GM18507 (cell line): ENCODE results near the gene FOSL2.

Experiments used
- DNase-seq: peaks from one replicate; pipeline ENCODE4 v3.0.0; 2011; ENCODE audit warnings: low read depth; ENCODE audit not compliant: insufficient read length; ENCODE audit errors: extremely low spot score
- FAIRE-seq: peaks from 2 replicates; lab custom pipeline; 2011; peaks lifted over from hg19 to GRCh38; lab: Jason Lieb, UNC

FOSL2 gene

GRCh38 chr2:28424799-28425463 lies 32.3 kb downstream of the FOSL2 start:
- DNase-seq (no peak), FAIRE-seq (no peak)

DNA sequence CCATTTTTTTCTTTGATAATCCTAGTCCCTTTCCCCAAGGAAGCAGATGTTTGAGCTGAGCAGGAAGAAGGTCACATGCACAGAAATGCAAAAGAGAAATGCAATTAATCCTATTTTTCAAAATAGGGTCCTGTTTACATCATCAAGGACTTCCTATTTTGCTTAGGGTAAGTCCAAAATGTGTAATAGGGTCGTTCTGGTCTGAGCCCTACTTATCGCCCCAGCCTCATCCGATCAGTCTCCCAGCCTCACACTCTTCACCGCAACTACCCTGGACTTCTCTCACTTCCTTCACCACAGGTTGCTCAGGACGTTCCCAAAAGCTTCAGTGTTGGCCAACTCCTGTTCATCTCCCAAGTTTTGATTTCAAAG lies 32.8 kb downstream of the FOSL2 start:
- FAIRE-seq = no peak

DNA sequence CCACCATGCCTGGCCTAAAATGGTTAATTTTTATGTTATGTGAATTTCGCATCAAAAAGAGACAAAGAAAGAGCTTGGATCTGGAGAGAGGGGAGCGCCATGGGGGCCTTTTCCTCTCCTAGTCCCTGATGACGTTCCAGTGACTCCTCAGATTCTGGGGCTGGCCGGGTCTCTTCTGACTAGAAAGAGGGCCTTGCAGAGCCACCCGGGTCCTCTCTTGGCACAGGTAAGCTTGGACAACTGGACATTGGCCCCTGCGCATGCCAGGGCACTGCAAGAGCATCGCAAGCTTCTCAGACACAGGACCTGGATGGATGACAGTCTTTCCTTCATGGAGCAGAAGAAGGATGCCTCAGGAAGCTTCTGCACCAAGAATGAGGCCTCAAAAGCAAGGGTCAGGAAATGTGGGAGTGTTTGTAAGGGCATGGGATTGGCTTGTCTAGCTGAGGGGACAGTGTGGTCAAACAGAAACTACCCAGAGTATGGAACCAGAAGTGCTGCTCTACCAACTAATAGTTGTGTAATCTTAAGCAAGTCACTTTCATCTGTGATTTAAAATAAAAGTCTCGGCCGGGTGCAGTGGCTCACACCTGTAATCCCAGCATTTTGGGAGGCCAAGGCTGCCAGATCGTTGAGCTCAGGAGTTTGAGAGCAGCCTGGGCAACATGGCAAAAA lies 35.2 kb downstream of the FOSL2 start:
- FAIRE-seq (no peak), DNase-seq (no peak)

More for the DNA sequence above, 32.8 kb downstream of the FOSL2 start:
- no peak for DNase-seq

- FAIRE-seq (no peak), DNase-seq (no peak)
Observed at GRCh38 chr2:28428486-28428885, 35.8 kb downstream of the FOSL2 start.

GRCh38 chr2:28429636-28430376 lies 37.1 kb downstream of the FOSL2 start:
- DNase-seq = no peak
- FAIRE-seq = no peak

DNA sequence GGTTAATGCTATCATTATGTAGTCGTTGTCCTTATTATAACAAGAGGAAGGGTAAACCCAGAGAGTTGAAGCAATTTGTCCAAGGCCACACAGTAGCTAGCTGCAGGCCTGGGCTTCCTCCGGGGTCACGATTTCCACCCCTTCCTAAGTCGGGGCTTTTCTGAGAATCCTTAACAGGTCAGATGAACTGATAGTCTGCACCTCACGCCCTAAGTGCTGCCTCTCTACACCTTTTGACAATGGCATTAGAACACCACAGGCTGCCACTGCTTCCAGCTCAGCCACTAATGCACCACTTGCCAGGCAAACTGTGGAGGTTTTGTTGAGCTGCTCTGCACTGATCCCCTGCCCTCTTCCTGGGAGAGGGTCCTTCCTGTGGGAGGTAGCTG lies 37.7 kb downstream of the FOSL2 start:
- FAIRE-seq = no peak

GRCh38 chr2:28430788-28431418 lies 38.2 kb downstream of the FOSL2 start:
- FAIRE-seq (no peak), DNase-seq (no peak)

More for the DNA sequence above, 37.7 kb downstream of the FOSL2 start:
- DNase-seq = no peak

DNA sequence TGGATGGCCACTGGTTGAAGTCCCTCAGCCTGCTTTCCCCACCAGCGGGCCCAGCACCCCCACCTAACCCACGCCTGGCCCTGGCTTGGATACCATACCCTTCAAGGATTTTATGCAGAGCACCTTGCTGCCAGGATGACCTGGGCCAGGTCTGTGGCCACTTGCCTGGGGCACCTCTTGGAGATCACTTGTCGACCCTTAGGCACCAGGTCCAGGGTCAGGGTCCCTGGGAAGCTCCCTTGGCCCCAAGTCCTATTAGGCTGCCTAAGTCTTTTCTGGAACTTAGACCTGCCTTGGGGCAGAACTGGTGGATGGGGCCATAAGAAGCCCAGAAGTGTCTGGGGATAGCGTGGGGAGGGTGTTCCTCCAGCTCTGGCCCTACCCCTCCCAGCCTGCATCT lies 39.1 kb downstream of the FOSL2 start:
- FAIRE-seq = no peak
- DNase-seq = no peak

DNA sequence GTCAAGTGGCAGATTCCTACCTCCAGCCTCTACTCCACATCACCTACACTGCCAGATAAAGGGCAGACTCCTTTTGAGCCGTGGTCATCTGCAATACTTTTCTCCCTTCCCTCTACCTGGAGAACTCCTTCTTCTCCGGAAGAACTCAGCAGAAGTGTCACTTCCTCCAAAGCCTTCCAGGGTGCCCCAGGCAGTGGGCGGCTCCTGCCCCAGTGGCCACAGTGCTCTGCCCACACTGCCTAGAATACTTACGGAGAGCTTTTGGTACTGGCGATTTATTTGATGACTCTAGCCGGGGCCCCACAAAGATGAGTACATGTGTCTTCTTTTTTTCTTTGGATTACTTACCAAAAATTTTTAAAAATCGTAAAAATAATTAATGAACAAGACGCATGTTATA lies 39.7 kb downstream of the FOSL2 start:
- FAIRE-seq (no peak), DNase-seq (no peak)

GRCh38 chr2:28433215-28433614 lies 40.6 kb downstream of the FOSL2 start:
- no peak for DNase-seq
- no peak for FAIRE-seq

GRCh38 chr2:28433935-28434599 lies 41.4 kb downstream of the FOSL2 start:
- no peak for FAIRE-seq
- DNase-seq = no peak

GRCh38 chr2:28434600-28434989 lies 41.9 kb downstream of the FOSL2 start:
- DNase-seq (no peak), FAIRE-seq (no peak)

DNA sequence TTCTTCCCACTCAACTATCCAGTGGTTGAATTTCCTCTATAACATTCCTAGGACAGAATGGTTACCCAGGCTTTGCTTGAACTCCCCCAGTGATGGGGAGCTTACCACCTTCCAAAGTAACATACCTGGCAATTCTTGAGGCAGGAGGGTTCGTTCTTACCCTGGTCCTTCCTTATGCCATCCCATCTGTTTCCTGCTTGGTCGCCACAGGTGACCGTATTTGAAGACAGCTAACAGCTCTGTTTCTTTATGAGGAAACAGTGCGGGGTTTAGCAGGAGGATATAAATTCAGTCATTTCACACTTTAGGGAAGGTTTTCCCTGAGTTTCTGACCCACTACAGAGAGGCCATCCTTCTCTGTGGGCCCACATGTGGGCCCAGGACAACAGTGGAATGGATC lies 42.6 kb downstream of the FOSL2 start:
- FAIRE-seq (no peak), DNase-seq (no peak)

GRCh38 chr2:28435814-28436351 lies 43.2 kb downstream of the FOSL2 start:
- DNase-seq (no peak), FAIRE-seq (no peak)

DNA sequence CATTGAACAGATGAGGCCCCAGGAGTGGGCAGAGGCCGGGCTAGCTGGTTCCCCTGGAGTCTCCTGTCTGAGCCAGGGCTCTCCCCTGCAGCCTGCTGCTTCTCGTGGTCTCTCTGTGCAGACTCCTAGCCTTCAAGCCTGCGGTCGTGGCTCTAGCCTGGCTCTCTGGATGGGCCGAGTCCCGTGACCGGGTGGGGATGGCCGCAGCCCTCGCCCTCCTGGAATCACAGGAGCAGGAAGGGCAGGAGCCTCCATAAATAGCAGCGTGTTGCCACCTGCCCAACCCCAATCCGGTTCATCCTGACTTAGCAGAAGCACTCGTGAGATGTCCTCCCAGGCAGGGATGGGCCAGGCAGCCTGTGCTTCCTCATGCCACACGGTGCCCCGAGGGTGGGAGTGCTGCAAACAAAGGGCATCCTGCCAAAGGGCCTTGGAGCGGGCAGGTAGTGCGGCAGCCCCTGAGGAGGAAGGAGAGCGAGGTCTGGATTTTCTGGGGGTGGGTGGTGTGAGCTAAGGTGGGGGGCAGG lies 43.9 kb downstream of the FOSL2 start:
- no peak for FAIRE-seq

DNA sequence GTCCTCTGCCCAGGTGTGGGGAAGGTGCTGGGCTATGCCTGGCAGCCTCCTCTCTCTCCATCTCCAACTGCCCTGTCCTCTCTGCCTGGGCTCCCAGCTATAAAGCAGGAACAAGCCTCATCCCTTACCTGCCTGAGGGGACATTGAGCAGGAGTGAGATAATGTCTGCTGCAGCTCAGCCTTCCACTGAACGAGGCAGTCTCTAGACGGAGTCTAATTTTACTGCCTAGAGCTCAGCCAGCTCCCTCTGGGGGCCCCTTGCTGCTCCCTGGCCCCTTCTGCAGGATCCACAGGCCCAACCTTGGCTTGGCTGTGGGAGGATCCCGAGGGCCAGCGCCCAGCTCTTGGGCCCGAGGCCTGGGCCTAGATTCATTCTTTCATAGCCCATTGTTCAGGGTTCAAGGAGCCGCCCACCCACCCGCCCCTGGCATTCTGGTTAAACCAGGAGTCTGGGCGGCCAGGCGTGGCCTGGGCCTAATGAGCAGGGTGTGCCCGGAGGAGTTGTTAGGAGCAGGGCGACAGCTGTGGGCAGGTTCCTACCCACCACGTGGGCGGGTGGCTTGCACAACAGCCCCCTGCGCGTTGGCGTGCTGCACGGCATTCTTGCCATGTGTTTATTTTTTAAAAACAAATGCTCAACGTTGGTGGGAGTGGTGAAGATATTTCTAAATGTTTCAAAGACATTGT lies 44.6 kb downstream of the FOSL2 start:
- no peak for DNase-seq
- no peak for FAIRE-seq

More for the DNA sequence above, 43.9 kb downstream of the FOSL2 start:
- DNase-seq = no peak

DNA sequence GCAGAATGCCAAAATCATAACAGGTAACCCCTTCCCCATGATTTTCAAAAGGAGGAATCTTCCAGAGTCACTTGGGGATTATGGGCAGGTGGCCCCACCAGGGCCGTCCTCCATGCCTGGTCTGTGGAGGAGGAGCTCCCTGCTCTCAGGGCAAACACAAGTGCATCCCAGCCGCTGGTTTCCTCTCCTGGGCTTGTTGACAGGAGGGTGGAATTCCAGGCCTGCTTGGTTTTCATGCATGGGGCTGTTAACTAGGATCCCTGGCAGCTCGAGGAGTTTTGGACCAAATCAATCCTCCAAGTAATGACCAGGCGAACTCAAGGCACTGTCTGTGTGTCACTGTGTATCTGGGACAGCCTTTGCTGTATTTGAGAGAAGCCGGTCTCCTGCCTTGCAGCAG lies 45.3 kb downstream of the FOSL2 start:
- DNase-seq (no peak), FAIRE-seq (no peak)

GRCh38 chr2:28438532-28439063 lies 45.9 kb downstream of the FOSL2 start:
- FAIRE-seq (no peak), DNase-seq (no peak)

- DNase-seq (no peak), FAIRE-seq (no peak)
Observed at GRCh38 chr2:28439127-28439526, 46.5 kb downstream of the FOSL2 start.
